ENCODE measurements around the gene VWA3B. TPM values are rescaled to one million over a fixed set of nuclear protein-coding genes. Genes with fewer than 3 reads are reported as not detected.
"Not testable (repeated sequence)": the region's sequence is repeated elsewhere in the genome, so short reads cannot be mapped to it uniquely, and the experiment has no call there.

Gene VWA3B
- total and polyA plus RNA-seq, 2 donors from 2014 or later: 0.35 TPM; not detected in 1

GRCh38 chr2:98127229-98127989 lies 40.4 kb downstream of the VWA3B start:
- TF ChIP-seq CTCF (IDR thresholded peaks at IDR 0.05; ENCODE audit: borderline replicate concordance, extremely low read depth, insufficient read depth): no peak
- no peak for FAIRE-seq
- Histone ChIP-seq H3K4me1 (ENCODE audit: control insufficient read depth in 2 of 3, insufficient read depth in 2 of 3, low read depth in 1 of 3, low read length in 3 of 3) (no peaks in the 10 kb centered on the region), H3K9ac (ENCODE audit: low read length in 3 of 3) (no peak overlapping the region), H3K4me3 (ENCODE audit: low read length in 3 of 3) (no peak overlapping the region), H3K27me3 (ENCODE audit: control insufficient read depth, insufficient read depth, low read length) (no peaks in the 10 kb centered on the region), H3K9me3 (ENCODE audit: control insufficient read depth in 2 of 3, insufficient read depth in 1 of 3, low read length in 3 of 3) (no peaks in the 10 kb centered on the region), H3K36me3 (ENCODE audit: control insufficient read depth in 2 of 3, insufficient read depth in 3 of 3, low read length in 3 of 3) (no peaks in the 10 kb centered on the region), H3K27ac (ENCODE audit: low read depth in 2 of 2, low read length in 2 of 2) (no peak overlapping the region)
- no peak for DNase-seq
- intact Hi-C loops (cut with DNase I): no loop called here

- Histone ChIP-seq H3K9ac (ENCODE audit: low read length in 3 of 3) (no peak overlapping the region), H3K4me3 (ENCODE audit: low read length in 3 of 3) (no peak overlapping the region), H3K9me3 (ENCODE audit: control insufficient read depth in 2 of 3, insufficient read depth in 1 of 3, low read length in 3 of 3) (no peaks in the 10 kb centered on the region), H3K36me3 (ENCODE audit: control insufficient read depth in 2 of 3, insufficient read depth in 3 of 3, low read length in 3 of 3) (no peaks in the 10 kb centered on the region), H3K4me1 (ENCODE audit: control insufficient read depth in 2 of 3, insufficient read depth in 2 of 3, low read depth in 1 of 3, low read length in 3 of 3) (no peaks in the 10 kb centered on the region), H3K27me3 (ENCODE audit: control insufficient read depth, insufficient read depth, low read length) (no peaks in the 10 kb centered on the region), H3K27ac (ENCODE audit: low read depth in 2 of 2, low read length in 2 of 2) (no peak overlapping the region)
- intact Hi-C loops (cut with DNase I): no loop called here
- TF ChIP-seq CTCF (IDR thresholded peaks at IDR 0.05; ENCODE audit: borderline replicate concordance, extremely low read depth, insufficient read depth): no peak
- no peak for DNase-seq
- no peak for FAIRE-seq
Observed at GRCh38 chr2:98128556-98129109, 41.7 kb downstream of the VWA3B start.

GRCh38 chr2:98130073-98130472 lies 43.1 kb downstream of the VWA3B start:
- H3K4me1 ChIP-seq (ENCODE audit: control insufficient read depth in 2 of 3, insufficient read depth in 2 of 3, low read depth in 1 of 3, low read length in 3 of 3); intact Hi-C loops (cut with DNase I); FAIRE-seq: not testable (repeated sequence)

GRCh38 chr2:98134172-98135005 lies 47.4 kb downstream of the VWA3B start:
- FAIRE-seq: no peak
- Histone ChIP-seq H3K9ac (ENCODE audit: low read length in 3 of 3) (no peak overlapping the region), H3K4me1 (ENCODE audit: control insufficient read depth in 2 of 3, insufficient read depth in 2 of 3, low read depth in 1 of 3, low read length in 3 of 3) (no peaks in the 10 kb centered on the region), H3K36me3 (ENCODE audit: control insufficient read depth in 2 of 3, insufficient read depth in 3 of 3, low read length in 3 of 3) (no peaks in the 10 kb centered on the region), H3K27me3 (ENCODE audit: control insufficient read depth, insufficient read depth, low read length) (no peaks in the 10 kb centered on the region), H3K4me3 (ENCODE audit: low read length in 3 of 3) (no peak overlapping the region), H3K27ac (ENCODE audit: low read depth in 2 of 2, low read length in 2 of 2) (no peak overlapping the region), H3K9me3 (ENCODE audit: control insufficient read depth in 2 of 3, insufficient read depth in 1 of 3, low read length in 3 of 3) (no peaks in the 10 kb centered on the region)
- no peak for TF ChIP-seq CTCF (IDR thresholded peaks at IDR 0.05; ENCODE audit: borderline replicate concordance, extremely low read depth, insufficient read depth)
- DNase-seq: no peak
- intact Hi-C loops (cut with DNase I): no loop called here

More at GRCh38 chr2:98130073-98130472, 43.1 kb downstream of the VWA3B start:
- not testable (repeated sequence) for H3K27me3 ChIP-seq (ENCODE audit: control insufficient read depth, insufficient read depth, low read length); DNase-seq; H3K36me3 ChIP-seq (ENCODE audit: control insufficient read depth in 2 of 3, insufficient read depth in 3 of 3, low read length in 3 of 3); H3K27ac ChIP-seq (ENCODE audit: low read depth in 2 of 2, low read length in 2 of 2); H3K9ac ChIP-seq (ENCODE audit: low read length in 3 of 3); H3K4me3 ChIP-seq (ENCODE audit: low read length in 3 of 3); H3K9me3 ChIP-seq (ENCODE audit: control insufficient read depth in 2 of 3, insufficient read depth in 1 of 3, low read length in 3 of 3)

Data from kidney (tissue), 14 donors.